H7 (cell line): ENCODE measurements around the gene NDUFS6. TPM values are rescaled to one million over a fixed set of nuclear protein-coding genes. Genes with fewer than 3 reads are reported as not detected.

Experiments used
- DNase-seq: peaks from one replicate; pipeline ENCODE4 v3.0.0; 2012
- H3K27me3 ChIP-seq: 2 replicates; pipeline ENCODE4 v1.6.0; 2011; ENCODE audit warnings: mild to moderate bottlenecking, low read length; ENCODE audit not compliant: control insufficient read depth, insufficient read depth
- H3K36me3 ChIP-seq: replicated peaks from 2 replicates; pipeline ENCODE4 v1.5.1; 2011; ENCODE audit warnings: low read length; ENCODE audit not compliant: control insufficient read depth, insufficient read depth
- H3K4me3 ChIP-seq: 2 replicates; pipeline ENCODE4 v1.5.1; 2011; ENCODE audit warnings: low read depth, mild to moderate bottlenecking, control low read depth, low read length, moderate library complexity; ENCODE audit not compliant: insufficient read depth
- total RNA-seq: library from RNA; depleted of rRNA; stranded (reverse); fragments of >200 nt; shearing (Covaris generic); gene quantifications from 2 replicates; pipeline ENCODE4 v1.2.3, GENCODE V29; 2014

Gene NDUFS6
- total RNA-seq, 1 experiment from 2014 or later: 51.9 TPM

GRCh38 chr5:1771149-1772065, 29.8 kb upstream of the NDUFS6 start:
- Histone ChIP-seq H3K27me3 (no peaks in the 10 kb centered on the region), H3K4me3 (no peak overlapping the region), H3K36me3 (no peaks in the 10 kb centered on the region)
- no peak for DNase-seq

- no peak overlapping the region for H3K4me3 ChIP-seq
- H3K27me3 ChIP-seq: no peaks in the 10 kb centered on the region
Measured at GRCh38 chr5:1772634-1773033, 28.6 kb upstream of the NDUFS6 start.

GRCh38 chr5:1776831-1777230, 24.4 kb upstream of the NDUFS6 start:
- Histone ChIP-seq H3K4me3 (no peak overlapping the region), H3K36me3 (no peaks in the 10 kb centered on the region), H3K27me3 (no peaks in the 10 kb centered on the region)
- no peak for DNase-seq

More at GRCh38 chr5:1772634-1773033, 28.6 kb upstream of the NDUFS6 start:
- DNase-seq: no peak
- no peaks in the 10 kb centered on the region for H3K36me3 ChIP-seq

GRCh38 chr5:1777281-1778137, 23.7 kb upstream of the NDUFS6 start:
- no peak for DNase-seq
- H3K27me3 ChIP-seq: no peaks in the 10 kb centered on the region
- no peaks in the 10 kb centered on the region for H3K36me3 ChIP-seq
- H3K4me3 ChIP-seq: no peak overlapping the region

- Histone ChIP-seq H3K27me3 (no peaks in the 10 kb centered on the region), H3K4me3 (no peak overlapping the region), H3K36me3 (no peaks in the 10 kb centered on the region)
- no peak for DNase-seq
Measured at GRCh38 chr5:1778138-1779020, 22.8 kb upstream of the NDUFS6 start.

GRCh38 chr5:1779021-1779680, 22.1 kb upstream of the NDUFS6 start:
- no peaks in the 10 kb centered on the region for H3K36me3 ChIP-seq
- DNase-seq: no peak
- H3K4me3 ChIP-seq: no peak overlapping the region
- H3K27me3 ChIP-seq: no peaks in the 10 kb centered on the region

- Histone ChIP-seq H3K4me3 (no peak overlapping the region), H3K36me3 (no peaks in the 10 kb centered on the region), H3K27me3 (no peaks in the 10 kb centered on the region)
- no peak for DNase-seq
Measured at GRCh38 chr5:1779782-1780613, 21.2 kb upstream of the NDUFS6 start.

- no peaks in the 10 kb centered on the region for H3K36me3 ChIP-seq
- no peak overlapping the region for H3K4me3 ChIP-seq
- DNase-seq: no peak
- H3K27me3 ChIP-seq: no peaks in the 10 kb centered on the region
Measured at GRCh38 chr5:1780614-1780930, 20.6 kb upstream of the NDUFS6 start.

GRCh38 chr5:1781107-1781506, 20.1 kb upstream of the NDUFS6 start:
- Histone ChIP-seq H3K27me3 (no peaks in the 10 kb centered on the region), H3K4me3 (no peak overlapping the region), H3K36me3 (no peaks in the 10 kb centered on the region)
- no peak for DNase-seq

GRCh38 chr5:1781726-1782384, 19.4 kb upstream of the NDUFS6 start:
- Histone ChIP-seq H3K36me3 (no peaks in the 10 kb centered on the region), H3K4me3 (no peak overlapping the region), H3K27me3 (no peaks in the 10 kb centered on the region)
- DNase-seq: no peak

GRCh38 chr5:1782385-1783215, 18.6 kb upstream of the NDUFS6 start:
- H3K36me3 ChIP-seq: no peaks in the 10 kb centered on the region
- no peak overlapping the region for H3K4me3 ChIP-seq
- no peaks in the 10 kb centered on the region for H3K27me3 ChIP-seq
- DNase-seq: no peak

GRCh38 chr5:1783216-1783554, 18.0 kb upstream of the NDUFS6 start:
- DNase-seq: no peak
- Histone ChIP-seq H3K36me3 (no peaks in the 10 kb centered on the region), H3K4me3 (no peak overlapping the region), H3K27me3 (no peaks in the 10 kb centered on the region)
